A549 (cell line): ENCODE data around the gene TTC28. TPM values are rescaled to one million over a fixed set of nuclear protein-coding genes. Genes with fewer than 3 reads are reported as not detected.
"Not testable (repeated sequence)": the region's sequence is repeated elsewhere in the genome, so short reads cannot be mapped to it uniquely, and the experiment has no call there.

Experiments
- ATAC-seq, 2 experiments: fragments of 200-7000 bp in 1 of 2; fragments of >200 bp in 1 of 2; cut with Nextera tagmentation in 1 of 2; cut with Tn5 transposase in 1 of 2; 3 replicates each; pipeline versions ENCODE4 v1.8.0 to v1.9.1; 2018 to 2020; ENCODE audit warnings: mild to moderate bottlenecking in 1 of 2, moderate library complexity in 1 of 2
- CTCF ChIA-PET: fragments of 300-600 bp; sonication (Branson Sonifier 250); formaldehyde crosslinking; extraction: SDS; loops from one replicate; lab custom pipeline; 2021; ENCODE audit warnings: antibody characterized with exemption, inconsistent platforms; lab: Yijun Ruan, JAX
- POLR2A ChIA-PET: fragments of 350-600 bp; formaldehyde crosslinking; extraction: SDS; loops from one replicate; lab custom pipeline; 2021; ENCODE audit warnings: antibody characterized with exemption, inconsistent platforms; lab: Yijun Ruan, JAX
- DNase-seq, 2 experiments: peaks; one replicate each; pipeline versions ENCODE4 v3.0.0 to v3.0.0-alpha.2; 2011 to 2016; ENCODE audit warnings: low read depth in 1 of 2, low spot score in 1 of 2
- FAIRE-seq: peaks from 2 replicates; lab custom pipeline; 2011; peaks lifted over from hg19 to GRCh38; lab: Jason Lieb, UNC
- H3K27ac ChIP-seq, 2 experiments: fragments of >200 bp; sonication (Bioruptor Twin); formaldehyde crosslinking; 3 replicates each; pipeline ENCODE4 v1.5.1; 2016 to 2017
- H3K4me1 ChIP-seq: fragments of >200 bp; sonication (Bioruptor Twin); formaldehyde crosslinking; 3 replicates; pipeline ENCODE4 v1.6.1; 2016
- H3K4me2 ChIP-seq: fragments of >200 bp; sonication (Bioruptor Twin); formaldehyde crosslinking; 3 replicates; pipeline ENCODE4 v1.6.1; 2016
- H3K4me3 ChIP-seq: fragments of >200 bp; sonication (Bioruptor Twin); formaldehyde crosslinking; 3 replicates; pipeline ENCODE4 v1.5.1; 2016
- H3K9me3 ChIP-seq: fragments of >200 bp; sonication (Bioruptor Twin); formaldehyde crosslinking; 3 replicates; pipeline ENCODE4 v1.6.1; 2016
- CHD4 ChIP-seq: fragments of 200-600 bp; sonication (generic); IDR thresholded peaks from 2 replicates; pipeline ENCODE4 v1.6.1; 2016; ENCODE audit warnings: antibody characterized with exemption, mild to moderate bottlenecking, borderline replicate concordance
- CTCF ChIP-seq: fragments of >200 bp; sonication (Bioruptor Twin); formaldehyde crosslinking; IDR thresholded peaks from 3 replicates; pipeline ENCODE4 v1.5.1; 2016
- HDAC2 ChIP-seq: fragments of 200-600 bp; sonication (generic); IDR thresholded peaks from 2 replicates; pipeline ENCODE4 v1.6.1; 2016
- MAZ ChIP-seq: fragments of 150-350 bp; IDR thresholded peaks from 2 replicates; pipeline ENCODE4 v1.6.1; 2014; ENCODE audit warnings: antibody characterized with exemption, low read depth, low read length, borderline replicate concordance
- NFE2L2 ChIP-seq: fragments of 150-350 bp; conservative IDR thresholded peaks from 2 replicates; pipeline ENCODE4 v1.6.1; 2014; ENCODE audit warnings: low read length
- PHF8 ChIP-seq: fragments of 200-600 bp; sonication (generic); IDR thresholded peaks from 2 replicates; pipeline ENCODE4 v1.6.1; 2016; ENCODE audit warnings: low read depth, mild to moderate bottlenecking, antibody characterized with exemption, moderate library complexity, borderline replicate concordance
- POLR2AphosphoS2 ChIP-seq: conservative IDR thresholded peaks from 2 replicates; pipeline ENCODE4 v1.6.1; 2012; ENCODE audit warnings: low read length, improper control_type of control experiment, inconsistent platforms
- RCOR1 ChIP-seq: fragments of 150-350 bp; IDR thresholded peaks from 2 replicates; pipeline ENCODE4 v1.6.1; 2014; ENCODE audit warnings: antibody characterized with exemption, low read length, low read depth
- RNF2 ChIP-seq: fragments of 200-600 bp; sonication (generic); IDR thresholded peaks from 2 replicates; pipeline ENCODE4 v1.6.1; 2016; ENCODE audit warnings: low read depth, mild to moderate bottlenecking, antibody characterized with exemption, moderate library complexity, borderline replicate concordance
- TFCP2L1 ChIP-seq: fragments of 250-450 bp; sonication (Bioruptor Pico); IDR thresholded peaks from 2 replicates; pipeline ENCODE4 v1.5.0; 2021; ENCODE audit warnings: mild to moderate bottlenecking
- WGBS: methylation state at CpG from one replicate; pipeline ENCODE4 v1.1.6; 2017; ENCODE audit errors: missing lambda C conversion rate; 5-methylcytosine and 5-hydroxymethylcytosine counted together
- polyA plus RNA-seq, 4 experiments: library from polyadenylated mRNA; depleted of rRNA in 3 of 4; stranded (reverse); fragments of >200 nt; fragmentation: RNase III in 1 of 4; extraction: RNeasy Plus Mini Kit Qiagen cat#74134 plus additional on column Dnase treatment in 1 of 4; gene quantifications; 2 replicates in 3 of 4; 3 replicates in 1 of 4; pipeline ENCODE4 v1.2.3, GENCODE V29; 2011 to 2017
- TF ChIP-seq, protein P1 (sequence below): fragments of 250-450 bp; sonication (Bioruptor Pico); IDR thresholded peaks from 2 replicates; pipeline ENCODE4 v1.5.0; 2020; ENCODE audit warnings: low read depth, mild to moderate bottlenecking, moderate library complexity
- TF ChIP-seq, protein P2 (sequence below): IDR thresholded peaks from 2 replicates; pipeline ENCODE4 v1.6.1; 2012; ENCODE audit warnings: low read depth, borderline replicate concordance

The TTC28 gene
- polyA plus RNA-seq, 2 of the 4 experiments (the other 2 are of a cell fraction), result 2.6 to 3.8 TPM

GRCh38 chr22:28703436-28703835 lies 23.8 kb upstream of the TTC28 start:
- no peak for DNase-seq
- no peaks in the 10 kb centered on the region for H3K9me3 ChIP-seq
- no peaks in the 10 kb centered on the region for H3K4me1 ChIP-seq
- H3K27ac ChIP-seq, result no peak overlapping the region
- H3K4me2 ChIP-seq, result no peak overlapping the region
- TF ChIP-seq PHF8 (no peak), RCOR1 (no peak), MAZ (no peak), NFE2L2 (no peak)
- TF ChIP-seq, protein P1, sequence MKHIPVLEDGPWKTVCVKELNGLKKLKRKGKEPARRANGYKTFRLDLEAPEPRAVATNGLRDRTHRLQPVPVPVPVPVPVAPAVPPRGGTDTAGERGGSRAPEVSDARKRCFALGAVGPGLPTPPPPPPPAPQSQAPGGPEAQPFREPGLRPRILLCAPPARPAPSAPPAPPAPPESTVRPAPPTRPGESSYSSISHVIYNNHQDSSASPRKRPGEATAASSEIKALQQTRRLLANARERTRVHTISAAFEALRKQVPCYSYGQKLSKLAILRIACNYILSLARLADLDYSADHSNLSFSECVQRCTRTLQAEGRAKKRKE (CRISPR knock-in tag), result no peak
- TF ChIP-seq, protein P2, sequence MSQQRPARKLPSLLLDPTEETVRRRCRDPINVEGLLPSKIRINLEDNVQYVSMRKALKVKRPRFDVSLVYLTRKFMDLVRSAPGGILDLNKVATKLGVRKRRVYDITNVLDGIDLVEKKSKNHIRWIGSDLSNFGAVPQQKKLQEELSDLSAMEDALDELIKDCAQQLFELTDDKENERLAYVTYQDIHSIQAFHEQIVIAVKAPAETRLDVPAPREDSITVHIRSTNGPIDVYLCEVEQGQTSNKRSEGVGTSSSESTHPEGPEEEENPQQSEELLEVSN, result no peak
- CTCF ChIA-PET, result interaction anchor here (0.7 kb wide), 1 partner anchor 19 kb away, joined by 3 read pairs; no protein-coding TSS in a partner anchor
- no peak for ATAC-seq
- H3K4me3 ChIP-seq, result no peak overlapping the region
- FAIRE-seq, result no peak
- POLR2A ChIA-PET, result no interaction called here

GRCh38 chr22:28702891-28703290 lies 23.3 kb upstream of the TTC28 start:
- Histone ChIP-seq H3K27ac (no peak overlapping the region), H3K4me1 (no peaks in the 10 kb centered on the region), H3K4me3 (no peak overlapping the region), H3K4me2 (no peak overlapping the region), H3K9me3 (no peaks in the 10 kb centered on the region)
- FAIRE-seq (no peak), ATAC-seq (no peak), DNase-seq (no peak)
- CTCF ChIA-PET, result no interaction called here
- TF ChIP-seq, protein P1 (CRISPR knock-in tag), result no peak
- TF ChIP-seq CTCF (no peak), CHD4 (no peak), RNF2 (no peak), TFCP2L1 (no peak), POLR2AphosphoS2 (no peak), HDAC2 (no peak)
- WGBS, result 98% methylated on average over 2 of the region's 2 CpGs
- POLR2A ChIA-PET, result no interaction called here

GRCh38 chr22:28693041-28693760 lies 13.6 kb upstream of the TTC28 start:
- H3K4me1 ChIP-seq, H3K9me3 ChIP-seq, FAIRE-seq, H3K27ac ChIP-seq, POLR2A ChIA-PET, H3K4me3 ChIP-seq, H3K4me2 ChIP-seq, CTCF ChIA-PET, DNase-seq, ATAC-seq: not testable (repeated sequence)
- 83% methylated on average over 6 of the region's 6 CpGs for WGBS

DNA sequence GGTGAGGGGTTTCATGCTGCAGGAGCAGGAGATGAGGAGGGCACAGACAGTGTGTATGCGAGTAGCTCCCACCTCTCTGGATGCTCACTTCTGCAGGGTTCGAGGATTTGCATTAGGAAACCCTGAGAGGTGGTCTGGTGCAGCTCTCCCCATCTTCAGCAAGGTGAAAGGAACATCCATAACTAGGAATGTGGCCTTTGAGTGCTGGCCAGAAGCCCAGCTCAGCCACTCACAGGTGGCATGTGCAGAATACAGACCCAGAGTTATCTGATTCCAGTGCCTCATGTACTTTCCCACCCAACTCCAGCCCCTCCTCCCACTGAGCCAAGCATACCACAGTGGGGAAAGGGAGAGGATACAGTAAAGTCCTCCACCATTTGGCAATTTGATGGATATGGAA lies 10.2 kb upstream of the TTC28 start:
- POLR2A ChIA-PET, DNase-seq, H3K4me1 ChIP-seq, H3K27ac ChIP-seq, CTCF ChIA-PET, H3K9me3 ChIP-seq, ATAC-seq, H3K4me2 ChIP-seq, H3K4me3 ChIP-seq, FAIRE-seq: not testable (repeated sequence)
- 81% methylated on average over 2 of the region's 2 CpGs for WGBS

DNA sequence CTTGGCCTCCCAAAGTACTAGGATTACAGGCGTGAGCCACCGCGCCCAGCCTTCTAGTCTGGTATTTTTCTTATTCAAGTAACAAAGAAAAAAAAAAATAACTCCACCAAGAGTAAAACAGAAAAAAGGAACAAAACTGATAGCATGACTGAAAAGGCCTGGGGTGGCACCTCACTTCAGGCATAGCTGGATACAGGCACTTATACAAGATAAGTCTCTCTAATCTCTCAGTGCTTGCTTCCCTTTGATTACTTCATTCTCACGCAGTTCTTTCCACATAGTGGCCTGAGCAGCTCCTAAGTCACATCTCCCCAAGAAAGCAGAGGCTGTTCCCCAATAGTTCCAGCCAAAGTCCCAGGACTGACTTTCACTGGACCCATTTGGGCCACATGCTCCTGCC lies 3.3 kb upstream of the TTC28 start:
- POLR2A ChIA-PET, result not testable (repeated sequence)

More for the DNA sequence above, 3.3 kb upstream of the TTC28 start:
- ATAC-seq, H3K9me3 ChIP-seq, H3K4me3 ChIP-seq, H3K27ac ChIP-seq, DNase-seq, H3K4me2 ChIP-seq, FAIRE-seq: not testable (repeated sequence)
- CTCF ChIA-PET, result interaction anchor here (0.6 kb wide), 1 partner anchor 26 kb away, joined by 3 read pairs; no protein-coding TSS in a partner anchor
- 77% methylated on average over 4 of the region's 4 CpGs for WGBS
- H3K4me1 ChIP-seq, result peaks cover 13% of the 10 kb centered on the region; the same call in 2 of the 3 replicates
